NOMO-1 treated with dmso at 0.1 percent for 144 hours (cell line): ENCODE measurements around the gene GSTM3.
"Not testable (repeated sequence)": the region's sequence is repeated elsewhere in the genome, so short reads cannot be mapped to it uniquely, and the experiment has no call there.

Source experiments
- DNase-seq: peaks from one replicate; lab custom pipeline; 2025; ENCODE audit not compliant: unreplicated experiment; lab: John Stamatoyannopoulos, UW

GSTM3 gene

DNA sequence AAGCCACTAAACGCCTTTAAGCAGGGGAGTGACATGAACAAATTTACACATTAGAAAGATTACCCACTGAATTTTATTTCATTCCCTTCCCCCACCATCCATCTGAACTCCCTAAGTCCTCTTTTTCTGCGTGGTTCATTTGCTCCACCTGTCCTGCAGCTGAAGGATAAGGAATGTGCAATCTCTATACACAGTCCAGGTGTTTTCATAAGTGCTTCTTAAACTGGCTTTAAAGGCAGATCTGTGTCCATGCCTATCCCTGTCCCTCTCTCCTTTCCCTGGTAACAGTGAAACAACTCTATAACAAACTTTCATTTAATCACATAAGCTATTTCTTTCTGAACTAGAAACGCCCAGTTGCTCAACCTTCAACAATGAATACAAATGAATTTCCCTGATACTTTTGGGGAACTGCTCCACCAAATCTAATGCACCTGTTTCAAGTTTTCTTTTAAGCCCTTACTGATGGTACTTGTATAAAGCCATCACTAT lies 8.4 kb downstream of the GSTM3 start:
- no peak for DNase-seq

DNA sequence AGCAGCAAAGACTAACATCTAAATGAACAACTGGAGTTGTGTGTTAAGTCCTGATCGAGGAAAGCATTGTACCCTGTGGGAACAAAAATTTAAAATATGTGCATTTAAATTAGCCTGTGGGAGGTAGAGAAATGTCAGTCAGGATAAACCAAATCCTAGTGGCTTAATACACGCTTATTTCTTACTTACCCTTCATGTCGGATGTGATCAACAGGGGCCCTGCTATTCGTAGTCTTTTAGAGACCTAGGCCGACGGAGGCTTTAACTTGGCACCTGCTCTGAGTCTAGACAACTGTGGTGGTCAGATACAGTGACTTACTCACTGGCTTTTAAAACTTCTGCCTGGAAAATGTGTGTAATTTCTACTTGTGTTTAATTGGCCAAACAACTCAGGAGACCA lies 10.2 kb downstream of the GSTM3 start:
- DNase-seq, result no peak

DNA sequence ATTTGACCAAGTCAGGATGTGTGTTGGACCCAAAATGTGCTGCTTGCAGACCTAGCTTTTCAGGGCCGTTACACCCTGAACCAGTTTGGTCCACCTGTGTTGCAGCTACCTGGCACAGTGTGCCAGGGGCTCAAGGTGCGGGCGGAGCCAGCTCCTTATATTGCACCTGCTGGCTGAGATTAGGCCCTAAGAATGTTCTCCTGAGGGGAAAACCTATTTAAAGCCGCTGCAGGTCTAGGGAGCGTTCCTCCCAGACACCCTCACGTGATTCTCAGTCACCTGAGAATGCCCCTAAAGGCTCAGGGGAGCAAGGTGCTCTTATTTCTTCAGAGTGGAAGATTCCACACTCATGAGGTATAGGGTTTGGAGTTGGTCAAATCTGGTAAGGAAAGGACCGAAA lies 12.0 kb downstream of the GSTM3 start:
- DNase-seq, result no peak

DNA sequence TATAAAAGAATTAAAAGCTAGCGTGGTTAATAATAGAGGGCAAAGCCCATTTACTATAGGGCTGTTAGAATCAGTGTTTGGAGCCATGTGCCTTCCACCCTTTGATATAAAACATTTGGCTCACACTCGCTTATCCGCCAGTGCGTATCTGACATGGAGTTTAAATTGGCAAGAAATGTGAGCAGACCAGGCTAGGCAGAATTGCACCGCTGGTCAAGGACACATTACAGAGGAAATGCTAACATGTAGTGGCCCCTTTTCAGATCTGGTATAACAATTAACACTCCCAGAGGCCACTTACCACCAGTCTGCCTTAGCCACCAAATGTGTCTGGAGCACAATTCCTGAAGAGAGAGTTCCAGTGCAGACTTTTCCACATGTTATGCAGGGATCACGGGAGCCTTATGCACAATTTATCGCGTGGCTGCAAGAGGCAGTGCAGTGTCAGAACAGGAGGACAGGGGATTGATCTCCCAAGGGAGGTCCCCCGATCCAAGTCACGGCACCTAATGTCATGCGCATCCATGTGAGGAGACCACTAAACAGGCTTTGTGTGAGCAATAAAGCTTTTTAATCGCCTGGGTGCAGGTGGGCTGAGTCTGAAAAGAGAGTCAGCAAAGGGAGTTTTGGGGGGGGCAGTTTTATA lies 14.0 kb downstream of the GSTM3 start:
- DNase-seq, result no peak

DNA sequence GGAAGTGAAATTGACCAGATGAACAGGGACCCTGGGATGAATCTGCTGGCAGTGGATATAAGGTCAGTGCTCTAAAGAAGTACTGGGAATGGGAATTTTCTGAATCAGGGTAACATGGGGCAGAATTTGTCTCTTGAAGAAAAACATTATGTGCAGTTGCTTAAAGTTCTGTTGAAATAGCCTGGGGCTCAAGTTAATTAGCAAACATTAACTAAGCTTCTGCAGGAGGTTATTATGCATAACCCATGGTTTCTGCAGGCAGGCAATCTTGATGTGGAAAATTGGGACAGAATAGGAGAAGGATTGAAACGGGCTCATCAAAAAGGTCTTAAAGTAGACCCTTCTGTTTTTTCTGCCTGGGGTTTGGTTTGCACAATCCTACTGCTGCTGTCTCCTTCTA lies 14.8 kb downstream of the GSTM3 start:
- no peak for DNase-seq

DNA sequence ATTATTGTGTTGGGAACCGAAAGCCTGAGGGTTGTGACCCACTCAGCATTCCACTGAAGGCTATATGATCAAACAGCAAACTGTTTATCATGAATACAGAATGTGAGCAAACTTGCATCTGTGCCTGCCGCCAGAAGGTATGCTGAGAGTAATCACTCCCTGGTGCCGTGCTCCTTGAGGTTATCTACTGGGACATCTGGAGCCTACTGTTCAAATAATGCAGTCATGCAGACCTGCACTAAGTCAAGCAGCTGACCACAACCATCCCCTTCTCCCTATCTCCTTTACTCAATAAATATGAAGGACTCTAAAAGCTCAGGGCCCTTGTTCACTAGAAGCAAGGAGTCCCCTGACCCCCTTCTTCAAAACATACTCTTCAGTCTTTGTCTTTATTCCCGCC lies 15.3 kb downstream of the GSTM3 start:
- no peak for DNase-seq

DNA sequence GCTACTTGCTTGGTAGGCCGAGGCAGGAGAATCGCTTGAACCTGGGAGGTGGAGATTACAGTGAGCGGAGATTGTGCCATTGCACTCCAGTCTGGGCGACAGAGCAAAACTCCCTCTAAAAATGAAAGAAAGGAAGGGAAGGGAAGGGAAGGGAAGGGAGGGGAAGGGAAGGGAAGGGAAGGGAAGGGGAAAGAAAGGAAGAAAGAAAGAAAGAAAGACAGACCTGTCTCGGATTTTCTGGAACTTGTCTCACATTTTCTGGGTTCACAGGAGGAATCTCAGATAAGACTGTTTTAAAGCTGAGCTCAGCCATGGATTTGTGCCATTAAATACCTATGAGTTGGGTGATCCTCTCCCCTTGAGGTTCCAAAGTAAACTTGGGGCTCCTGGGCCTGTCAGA lies 15.9 kb downstream of the GSTM3 start:
- no peak for DNase-seq

DNA sequence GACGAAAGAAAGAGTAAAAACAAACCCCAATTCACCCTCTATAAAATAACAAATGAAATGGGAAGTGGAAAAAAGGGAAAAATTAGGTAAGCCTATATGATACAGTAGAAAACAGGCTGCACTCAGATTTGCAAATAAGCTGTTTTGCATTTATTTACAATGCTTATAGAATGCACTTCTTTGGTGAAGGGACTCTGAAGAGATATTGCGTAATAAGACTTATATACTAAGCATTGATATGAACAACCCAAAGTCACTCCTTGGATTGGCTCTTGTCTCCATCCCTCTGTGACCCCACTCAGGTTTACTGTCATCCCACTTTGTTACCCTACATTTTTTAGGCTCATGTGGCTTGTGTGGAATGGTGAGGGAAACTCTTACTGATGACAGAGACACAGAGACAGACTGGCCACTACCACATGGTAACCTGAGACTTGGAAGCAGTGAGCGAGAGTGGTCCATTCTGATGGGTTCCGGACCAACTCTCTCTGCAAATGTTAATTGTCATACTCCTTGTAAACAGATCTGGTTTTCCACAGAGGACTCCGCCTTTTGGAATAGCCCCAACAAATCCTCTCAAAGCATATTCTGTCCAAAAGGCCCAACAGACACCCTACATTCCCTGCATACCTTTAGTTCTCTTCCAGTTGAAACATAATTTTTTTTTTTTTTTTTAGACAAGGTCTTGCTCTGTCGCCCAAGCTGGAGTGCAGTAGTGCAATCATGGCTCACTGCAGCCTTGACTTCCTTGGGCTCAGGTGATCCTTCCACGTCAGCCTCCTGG lies 17.7 kb downstream of the GSTM3 start:
- no peak for DNase-seq

DNA sequence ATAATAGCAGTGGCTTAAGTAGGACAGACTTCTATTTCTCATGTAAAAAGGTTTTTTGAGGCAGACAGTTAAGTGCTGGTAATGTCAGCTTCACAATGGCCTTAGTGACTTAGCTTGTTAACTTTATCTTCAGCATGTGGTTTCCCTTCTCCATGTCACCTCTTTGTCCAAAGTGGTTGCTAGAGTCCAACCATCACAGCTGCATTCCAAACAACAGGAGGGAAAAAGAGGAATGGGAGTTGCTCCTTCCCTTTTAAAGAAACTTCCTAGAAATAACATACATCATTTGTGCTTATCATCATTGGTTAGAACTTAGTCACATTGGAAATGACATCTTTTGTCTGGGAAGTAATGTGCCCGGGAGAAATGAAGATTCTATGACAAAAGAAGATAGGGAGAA lies 18.9 kb downstream of the GSTM3 start:
- DNase-seq, result no peak

DNA sequence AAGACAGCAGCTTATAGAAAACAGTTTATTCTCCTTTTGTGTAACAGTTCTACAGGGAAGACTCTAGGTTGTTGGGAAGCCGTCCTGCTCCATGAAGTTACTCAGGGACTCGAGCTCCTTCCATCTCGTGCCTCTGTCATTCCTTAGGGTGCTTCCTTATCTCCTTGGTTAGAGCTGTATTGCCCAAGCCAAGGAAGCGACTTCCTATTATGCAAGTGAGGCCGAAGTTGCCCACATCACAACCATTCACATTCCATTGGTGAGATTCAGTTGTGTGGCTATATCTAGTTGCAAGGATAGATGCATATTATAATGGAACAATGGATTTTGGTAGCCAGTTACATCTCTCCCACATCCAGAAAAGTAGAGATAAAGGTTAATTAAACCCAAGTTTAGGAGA lies 19.8 kb downstream of the GSTM3 start:
- no peak for DNase-seq

DNA sequence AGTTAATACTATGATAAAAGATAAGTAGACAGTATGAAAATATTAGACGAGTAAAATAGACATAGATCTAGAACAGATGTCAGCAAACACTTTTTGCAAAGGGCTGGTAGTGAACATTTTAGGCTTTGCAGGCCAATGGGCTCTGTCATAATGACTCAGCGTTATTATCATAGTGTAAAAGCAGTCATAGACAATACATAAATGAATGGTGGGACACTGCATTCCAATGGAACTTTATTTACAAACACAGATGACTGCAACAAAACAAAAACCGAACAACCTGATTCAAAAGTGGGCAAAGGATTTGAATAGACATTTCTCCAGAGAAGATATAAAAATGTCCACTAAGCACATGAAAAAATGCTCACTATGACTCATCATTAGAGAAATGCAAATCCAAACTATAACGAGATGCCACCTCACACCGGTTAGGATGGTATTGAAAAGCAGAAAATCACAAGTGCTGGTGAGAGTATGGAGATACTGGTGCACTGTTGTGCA lies 21.5 kb downstream of the GSTM3 start:
- DNase-seq, result no peak

DNA sequence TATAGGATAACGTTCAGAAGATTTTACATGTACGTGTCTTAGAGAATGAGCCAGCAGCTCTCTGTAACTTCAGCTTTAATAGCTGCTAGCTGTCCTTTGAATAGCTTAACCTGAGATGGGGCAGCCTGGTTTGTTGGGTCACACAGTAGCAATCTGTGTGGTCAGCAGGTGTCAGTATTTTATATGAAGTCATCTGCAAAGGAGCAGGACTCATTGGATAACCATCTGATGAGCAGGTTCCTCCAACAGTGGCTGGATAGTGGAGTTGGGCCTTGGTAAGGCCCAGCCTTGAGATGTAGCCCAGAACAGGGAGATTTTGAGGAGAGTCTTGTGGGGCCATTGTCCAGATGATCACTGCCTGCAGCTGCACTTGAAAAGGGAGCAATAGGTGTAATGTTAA lies 22.3 kb downstream of the GSTM3 start:
- DNase-seq, result no peak

DNA sequence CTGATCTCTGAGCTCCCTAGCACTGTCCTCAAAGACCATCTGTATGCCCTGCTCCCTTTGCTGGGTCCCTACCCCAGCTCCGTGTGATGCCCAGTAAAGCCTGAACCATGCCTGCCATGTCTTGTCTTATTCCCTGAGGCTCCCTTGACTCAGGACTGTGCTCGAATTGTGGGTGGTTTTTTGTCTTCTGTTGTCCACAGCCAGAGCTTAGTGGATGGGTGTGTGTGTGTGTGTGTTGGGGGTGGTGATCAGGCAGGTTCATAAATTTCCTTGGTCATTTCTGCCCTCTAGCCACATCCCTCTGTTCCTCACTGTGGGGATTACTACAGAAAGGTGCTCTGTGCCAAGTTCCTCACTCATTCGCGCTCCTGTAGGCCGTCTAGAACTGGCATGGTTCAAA lies 23.1 kb downstream of the GSTM3 start:
- DNase-seq, result no peak

DNA sequence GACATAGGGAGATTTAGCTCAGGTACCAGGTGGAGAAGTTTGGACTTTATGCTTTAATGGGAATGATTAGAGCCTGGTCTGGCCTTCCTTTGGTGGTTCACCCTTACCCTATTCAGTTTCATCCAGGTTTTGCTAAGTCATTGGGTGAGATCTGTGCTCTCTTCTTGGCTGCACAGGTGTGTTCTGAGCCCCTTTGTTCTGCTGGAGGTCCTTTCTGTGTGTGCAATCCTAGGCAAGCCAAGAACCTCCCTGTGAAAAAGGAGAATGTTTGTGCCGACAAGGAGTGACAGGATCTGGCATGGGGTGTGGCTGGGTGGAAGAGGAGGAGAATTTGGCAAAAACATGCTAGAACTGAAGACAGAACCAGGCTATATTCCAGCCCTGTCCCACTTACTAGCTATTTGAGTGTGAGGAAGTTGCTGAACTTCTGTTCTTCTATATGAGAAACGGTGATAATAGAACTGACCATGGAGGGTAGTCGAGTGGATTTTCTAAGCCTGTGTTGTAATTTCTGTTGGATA lies 24.2 kb downstream of the GSTM3 start:
- no peak for DNase-seq

DNA sequence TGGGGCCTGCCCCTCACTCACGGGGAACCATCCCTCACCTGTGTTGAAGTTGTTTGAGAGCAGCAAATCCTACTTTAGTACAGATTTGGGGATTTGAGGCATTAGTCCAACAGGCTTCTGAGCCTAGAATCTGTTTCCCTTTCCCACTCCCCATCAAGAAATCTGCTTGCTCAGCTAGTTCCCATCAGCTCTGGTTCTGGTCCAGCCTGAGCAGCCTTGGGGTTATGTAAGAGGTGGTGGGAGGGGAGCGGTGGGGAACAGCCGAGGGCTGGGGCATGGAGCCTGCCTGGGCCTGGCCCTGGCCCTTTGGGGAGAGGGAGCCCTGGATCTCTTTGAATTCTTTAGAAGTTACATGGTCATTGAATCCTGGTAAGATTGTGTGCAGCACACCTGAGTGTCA lies 24.7 kb downstream of the GSTM3 start:
- no peak for DNase-seq

DNA sequence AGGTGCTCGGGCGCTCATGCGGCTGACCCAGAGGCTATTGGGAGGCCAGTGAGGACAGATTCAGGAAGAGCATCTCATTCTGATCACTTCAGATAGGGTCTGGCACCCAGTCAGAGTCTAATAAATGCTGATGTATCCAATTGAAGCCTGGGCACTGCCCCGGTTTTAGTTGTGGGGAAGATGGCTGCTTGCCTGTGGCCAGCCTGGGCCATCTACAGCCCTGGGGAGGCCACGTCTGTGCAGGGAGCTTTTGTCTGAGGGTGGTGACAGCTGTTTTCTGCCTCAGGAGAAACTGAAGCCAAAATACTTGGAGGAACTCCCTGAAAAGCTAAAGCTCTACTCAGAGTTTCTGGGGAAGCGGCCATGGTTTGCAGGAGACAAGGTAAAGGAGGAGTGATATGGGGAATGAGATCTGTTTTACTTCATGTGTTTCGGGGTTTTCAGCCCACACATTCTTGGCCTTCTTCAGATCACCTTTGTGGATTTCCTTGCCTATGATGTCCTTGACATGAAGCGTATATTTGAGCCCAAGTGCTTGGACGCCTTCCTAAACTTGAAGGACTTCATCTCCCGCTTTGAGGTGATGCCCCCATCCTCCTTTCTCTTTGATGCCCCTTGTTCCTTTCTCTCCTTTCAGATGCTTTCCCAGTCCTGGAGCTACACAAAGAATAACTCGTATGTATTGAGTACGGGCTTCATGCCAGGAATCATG lies 26.0 kb downstream of the GSTM3 start:
- DNase-seq, result no peak

DNA sequence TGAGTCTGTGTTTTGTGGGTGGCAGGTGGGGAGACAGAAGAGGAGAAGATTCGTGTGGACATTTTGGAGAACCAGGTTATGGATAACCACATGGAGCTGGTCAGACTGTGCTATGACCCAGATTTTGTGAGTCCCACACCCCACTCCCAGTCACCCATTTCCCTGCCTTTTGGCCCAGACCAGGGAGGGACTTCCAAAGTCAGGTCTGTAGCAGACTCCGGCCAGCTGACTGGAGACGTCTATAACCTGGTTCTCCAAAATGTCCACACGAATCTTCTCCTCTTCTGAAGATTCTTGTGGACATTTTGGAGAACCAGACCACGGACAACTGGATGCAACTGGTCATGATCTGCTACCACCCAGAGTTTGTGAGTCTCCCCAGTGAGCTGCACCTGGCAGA lies 27.2 kb downstream of the GSTM3 start:
- DNase-seq, result no peak

DNA sequence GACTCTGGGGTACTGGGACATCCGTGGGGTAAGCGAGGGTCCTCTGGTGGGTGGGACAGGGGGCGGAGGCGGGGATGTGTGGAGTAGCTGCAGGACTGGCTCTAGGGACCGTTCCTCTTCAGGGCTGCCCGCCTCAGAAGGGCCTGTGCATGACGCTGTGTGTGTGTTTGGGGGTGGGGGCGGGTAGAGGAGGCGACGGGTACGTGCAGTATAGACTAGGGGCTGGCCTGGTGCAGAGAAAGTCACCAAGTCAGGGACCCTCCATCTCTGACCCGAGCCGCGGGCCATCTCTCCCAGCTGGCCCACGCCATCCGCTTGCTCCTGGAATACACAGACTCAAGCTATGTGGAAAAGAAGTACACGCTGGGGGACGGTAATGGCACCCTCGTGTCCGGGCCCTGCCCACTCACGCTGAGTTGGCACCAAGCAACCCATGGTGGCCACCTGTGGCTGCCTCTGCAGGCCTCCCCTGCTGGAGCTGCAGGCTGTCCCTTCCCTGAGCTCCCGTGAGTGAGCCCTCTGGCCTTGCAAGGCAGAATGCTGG lies 28.4 kb downstream of the GSTM3 start:
- no peak for DNase-seq

DNA sequence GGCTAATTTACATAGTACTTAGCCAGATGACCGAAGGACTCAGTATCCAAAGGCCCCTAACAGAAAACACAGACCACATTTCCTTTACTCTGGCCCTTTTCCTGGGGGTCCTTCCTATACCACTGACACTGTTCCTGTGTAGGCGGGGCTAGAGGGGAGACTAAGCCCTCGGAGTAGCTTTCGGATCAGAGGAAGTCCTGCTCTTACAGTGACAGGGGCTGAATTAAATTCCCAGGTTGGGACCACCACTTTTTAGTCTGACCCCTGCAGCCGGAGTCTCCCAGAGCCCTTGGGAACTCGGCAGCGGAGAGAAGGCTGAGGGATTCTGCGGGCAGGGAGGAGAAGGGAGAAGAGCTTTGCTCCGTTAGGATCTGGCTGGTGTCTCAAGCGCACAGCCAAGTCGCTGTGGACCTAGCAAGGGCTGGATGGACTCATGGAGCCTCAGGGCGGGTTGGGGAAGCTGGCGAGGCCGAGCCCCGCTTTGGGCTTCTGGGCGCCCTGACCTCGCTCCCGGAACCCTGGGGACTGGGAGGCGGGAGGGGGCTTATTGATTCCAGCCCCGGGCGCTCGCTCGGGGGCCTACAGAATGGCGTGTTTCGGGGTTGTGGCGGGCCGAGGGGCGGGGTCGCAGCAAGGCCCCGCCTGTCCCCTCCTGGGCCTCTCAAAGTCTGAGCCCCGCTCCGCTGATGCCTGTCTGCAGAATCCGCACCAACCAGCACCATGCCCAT lies 29.1 kb downstream of the GSTM3 start, which contains the start of gene GSTM5:
TSS of gene GSTM5 (plus strand) at position 659 of the 728 bp plus-strand sequence. CDS start at position 721, 62 bp downstream.
- not testable (repeated sequence) for DNase-seq

DNA sequence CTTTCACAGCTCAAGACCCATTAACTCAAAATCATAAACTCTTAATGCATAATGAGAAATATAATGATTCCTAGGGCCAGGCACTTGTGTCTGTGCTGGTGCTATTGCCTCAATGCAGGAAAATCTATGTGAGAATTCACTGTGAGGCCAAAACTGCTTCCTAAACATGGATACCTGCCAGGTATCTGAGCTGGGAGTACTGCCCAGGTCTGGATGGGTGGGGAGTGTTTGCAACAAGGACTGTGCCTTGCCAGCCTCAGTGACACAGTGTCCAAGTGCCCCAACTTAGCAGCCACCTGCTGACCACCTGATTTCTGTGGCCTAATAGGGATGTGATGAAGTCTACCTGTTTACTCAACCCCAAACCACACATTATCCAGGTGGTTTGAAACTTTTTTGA lies 31.0 kb downstream of the GSTM3 start:
- DNase-seq, result not testable (repeated sequence)

DNA sequence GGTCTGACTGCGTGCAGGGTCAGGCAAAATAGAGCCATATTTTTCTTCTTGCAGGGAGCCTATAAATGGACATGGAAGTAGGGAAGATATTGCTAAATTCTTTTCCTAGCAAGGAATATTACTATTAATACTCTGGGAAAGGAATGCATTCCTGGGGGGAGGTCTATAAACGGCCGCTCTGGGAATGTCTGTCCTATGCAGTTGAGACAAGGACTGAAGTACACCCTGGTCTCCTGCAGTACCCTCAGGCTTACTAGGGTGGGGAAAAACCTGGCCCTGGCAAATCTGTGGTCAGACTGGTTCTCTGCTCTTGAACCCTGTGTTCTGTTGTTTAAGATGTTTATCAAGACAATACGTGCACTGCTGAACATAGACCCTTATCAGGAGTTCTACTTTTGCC lies 31.9 kb downstream of the GSTM3 start:
- DNase-seq, result not testable (repeated sequence)
